DOHH2 (cell line): ENCODE data around the gene FAM171A1.
"Not testable (repeated sequence)": the region's sequence is repeated elsewhere in the genome, so short reads cannot be mapped to it uniquely, and the experiment has no call there.

ENCODE experiments used
- EZH2phosphoT487 ChIP-seq: fragments of 200-600 bp; sonication (generic); IDR thresholded peaks from 2 replicates; pipeline ENCODE4 v1.6.1; 2017; ENCODE audit warnings: borderline replicate concordance, mild to moderate bottlenecking, antibody characterized with exemption, low read length, moderate library complexity, mixed read lengths
- TF ChIP-seq, protein P1 (sequence below): fragments of 200-600 bp; sonication (generic); IDR thresholded peaks from one replicate; pipeline ENCODE4 v1.5.1; 2014; ENCODE audit warnings: antibody characterized with exemption, mild to moderate bottlenecking, low read depth, low read length; ENCODE audit not compliant: poor library complexity, severe bottlenecking

DNA sequence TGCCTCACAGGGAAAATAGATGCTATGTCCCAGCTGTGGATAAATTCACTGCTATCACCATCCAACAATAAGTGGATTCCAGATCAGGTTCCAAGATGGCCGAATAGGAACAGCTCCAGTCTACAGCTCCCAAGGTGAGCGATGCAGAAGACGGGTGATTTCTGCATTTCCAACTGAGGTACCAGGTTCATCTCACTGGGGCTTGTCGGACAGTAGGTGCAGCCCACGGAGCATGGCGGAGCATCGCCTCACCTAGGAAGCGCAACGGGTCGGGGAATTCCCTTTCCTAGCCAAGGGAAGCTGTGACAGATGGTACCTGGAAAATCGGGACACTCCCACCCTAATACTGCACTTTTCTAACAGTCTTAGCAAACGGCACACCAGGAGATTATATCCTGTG, 101.3 kb downstream of the FAM171A1 start:
- TF ChIP-seq, protein P1, sequence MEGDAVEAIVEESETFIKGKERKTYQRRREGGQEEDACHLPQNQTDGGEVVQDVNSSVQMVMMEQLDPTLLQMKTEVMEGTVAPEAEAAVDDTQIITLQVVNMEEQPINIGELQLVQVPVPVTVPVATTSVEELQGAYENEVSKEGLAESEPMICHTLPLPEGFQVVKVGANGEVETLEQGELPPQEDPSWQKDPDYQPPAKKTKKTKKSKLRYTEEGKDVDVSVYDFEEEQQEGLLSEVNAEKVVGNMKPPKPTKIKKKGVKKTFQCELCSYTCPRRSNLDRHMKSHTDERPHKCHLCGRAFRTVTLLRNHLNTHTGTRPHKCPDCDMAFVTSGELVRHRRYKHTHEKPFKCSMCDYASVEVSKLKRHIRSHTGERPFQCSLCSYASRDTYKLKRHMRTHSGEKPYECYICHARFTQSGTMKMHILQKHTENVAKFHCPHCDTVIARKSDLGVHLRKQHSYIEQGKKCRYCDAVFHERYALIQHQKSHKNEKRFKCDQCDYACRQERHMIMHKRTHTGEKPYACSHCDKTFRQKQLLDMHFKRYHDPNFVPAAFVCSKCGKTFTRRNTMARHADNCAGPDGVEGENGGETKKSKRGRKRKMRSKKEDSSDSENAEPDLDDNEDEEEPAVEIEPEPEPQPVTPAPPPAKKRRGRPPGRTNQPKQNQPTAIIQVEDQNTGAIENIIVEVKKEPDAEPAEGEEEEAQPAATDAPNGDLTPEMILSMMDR, result not testable (repeated sequence)
- TF ChIP-seq EZH2phosphoT487, result not testable (repeated sequence)
